SK-N-SH (cell line): Measurements from ENCODE around the gene DCANP1.

Source experiments
- MAX ChIP-seq: IDR thresholded peaks from 2 replicates; pipeline ENCODE4 v1.4.0; 2012; ENCODE audit warnings: low read depth
- NFIC ChIP-seq: IDR thresholded peaks from 2 replicates; pipeline ENCODE4 v1.4.0; 2012; ENCODE audit warnings: borderline replicate concordance
- POLR2AphosphoS5 ChIP-seq: IDR thresholded peaks from 2 replicates; pipeline ENCODE4 v1.6.1; 2012; ENCODE audit warnings: low read depth, low read length
- SIN3A ChIP-seq: IDR thresholded peaks from 2 replicates; pipeline ENCODE4 v1.6.1; 2012; ENCODE audit warnings: low read depth, mild to moderate bottlenecking, low read length, moderate library complexity, borderline replicate concordance
- TAF1 ChIP-seq: IDR thresholded peaks from 2 replicates; pipeline ENCODE4 v1.6.1; 2012; ENCODE audit warnings: low read depth, mild to moderate bottlenecking, low read length, moderate library complexity, borderline replicate concordance
- TF ChIP-seq, protein P1 (sequence below): fragments of 200-600 bp; sonication (generic); IDR thresholded peaks from 2 replicates; pipeline ENCODE4 v1.6.1; 2017; ENCODE audit warnings: antibody characterized with exemption, mild to moderate bottlenecking, moderate library complexity

DNA sequence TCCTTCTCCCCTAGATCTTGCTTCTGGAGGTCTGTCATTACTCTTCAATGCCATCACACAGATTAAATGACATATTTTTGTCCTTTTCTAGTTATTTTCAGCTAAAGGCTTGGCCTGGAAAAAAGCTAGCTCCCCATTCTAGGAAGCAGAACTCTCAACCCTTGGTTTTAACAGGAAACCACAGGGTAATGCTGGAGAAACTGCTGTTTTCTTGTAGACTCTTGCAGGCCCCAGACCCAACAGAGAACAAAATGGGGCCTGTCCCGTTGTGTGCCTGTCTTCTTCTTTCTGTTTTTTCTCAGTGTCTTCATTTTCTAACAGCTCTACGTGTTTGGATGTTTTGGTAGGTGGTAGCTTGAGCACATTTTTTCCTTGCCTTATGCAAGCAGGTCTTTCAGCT is 21.5 kb downstream of the DCANP1 start:
- TF ChIP-seq, protein P1, sequence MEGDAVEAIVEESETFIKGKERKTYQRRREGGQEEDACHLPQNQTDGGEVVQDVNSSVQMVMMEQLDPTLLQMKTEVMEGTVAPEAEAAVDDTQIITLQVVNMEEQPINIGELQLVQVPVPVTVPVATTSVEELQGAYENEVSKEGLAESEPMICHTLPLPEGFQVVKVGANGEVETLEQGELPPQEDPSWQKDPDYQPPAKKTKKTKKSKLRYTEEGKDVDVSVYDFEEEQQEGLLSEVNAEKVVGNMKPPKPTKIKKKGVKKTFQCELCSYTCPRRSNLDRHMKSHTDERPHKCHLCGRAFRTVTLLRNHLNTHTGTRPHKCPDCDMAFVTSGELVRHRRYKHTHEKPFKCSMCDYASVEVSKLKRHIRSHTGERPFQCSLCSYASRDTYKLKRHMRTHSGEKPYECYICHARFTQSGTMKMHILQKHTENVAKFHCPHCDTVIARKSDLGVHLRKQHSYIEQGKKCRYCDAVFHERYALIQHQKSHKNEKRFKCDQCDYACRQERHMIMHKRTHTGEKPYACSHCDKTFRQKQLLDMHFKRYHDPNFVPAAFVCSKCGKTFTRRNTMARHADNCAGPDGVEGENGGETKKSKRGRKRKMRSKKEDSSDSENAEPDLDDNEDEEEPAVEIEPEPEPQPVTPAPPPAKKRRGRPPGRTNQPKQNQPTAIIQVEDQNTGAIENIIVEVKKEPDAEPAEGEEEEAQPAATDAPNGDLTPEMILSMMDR, result no peak
- TF ChIP-seq POLR2AphosphoS5 (no peak), SIN3A (no peak), NFIC (no peak), TAF1 (no peak), MAX (no peak)
